Stimulated activated CD4-positive, alpha-beta T cell treated with anti-CD3 and anti-CD28 coated beads, Interleukin-1b, Interleukin-23, amount 100 ng/mL, for 4 hours (primary cell): Measurements from ENCODE around the gene MEF2A.
"Not testable (repeated sequence)": the region's sequence is repeated elsewhere in the genome, so short reads cannot be mapped to it uniquely, and the experiment has no call there.

ENCODE experiments used
- DNase-seq, 2 donors: peaks; one replicate each; pipeline ENCODE4 v3.0.0-alpha.2; 2020; ENCODE audit warnings: low read depth in 2 of 2

The MEF2A gene

DNA sequence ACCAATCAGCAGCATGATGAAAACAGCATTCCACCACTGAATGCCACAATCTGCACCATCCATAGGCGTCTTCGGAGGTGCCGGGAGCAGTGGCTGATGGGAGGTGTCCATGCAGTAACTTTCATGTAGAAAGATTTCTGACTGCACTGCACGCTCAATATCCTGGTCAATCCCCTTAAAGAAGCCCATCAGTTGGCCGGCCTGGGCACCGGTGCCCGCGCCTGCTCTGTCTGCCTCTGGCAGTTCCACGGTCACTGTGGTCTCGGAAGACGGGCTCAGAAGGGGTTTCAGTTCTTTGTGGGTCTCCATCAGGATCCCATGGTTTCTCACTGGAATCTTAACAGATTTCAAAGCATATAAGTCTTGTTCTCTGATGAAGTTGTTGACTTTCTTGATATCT lies 163.5 kb downstream of the MEF2A start:
- no peak for DNase-seq

DNA sequence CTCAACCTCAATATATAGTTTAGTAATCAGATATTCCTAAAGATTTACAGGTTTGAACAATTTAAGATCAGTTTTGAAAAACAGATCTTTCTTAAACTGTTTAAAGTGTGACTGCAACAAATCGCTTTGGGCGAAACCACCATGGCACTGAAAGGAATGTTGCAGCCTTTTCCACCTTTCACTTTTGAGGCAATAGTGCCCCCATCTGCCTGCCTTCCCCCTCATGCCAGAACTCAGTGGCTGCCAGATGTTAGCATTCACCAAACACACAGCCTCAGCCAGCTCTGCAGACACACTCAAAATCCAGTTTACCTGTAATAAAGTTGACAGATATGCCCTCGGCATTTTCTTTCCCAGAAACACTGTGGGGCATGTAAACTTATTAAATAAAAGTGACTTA lies 164.1 kb downstream of the MEF2A start:
- no peak for DNase-seq

DNA sequence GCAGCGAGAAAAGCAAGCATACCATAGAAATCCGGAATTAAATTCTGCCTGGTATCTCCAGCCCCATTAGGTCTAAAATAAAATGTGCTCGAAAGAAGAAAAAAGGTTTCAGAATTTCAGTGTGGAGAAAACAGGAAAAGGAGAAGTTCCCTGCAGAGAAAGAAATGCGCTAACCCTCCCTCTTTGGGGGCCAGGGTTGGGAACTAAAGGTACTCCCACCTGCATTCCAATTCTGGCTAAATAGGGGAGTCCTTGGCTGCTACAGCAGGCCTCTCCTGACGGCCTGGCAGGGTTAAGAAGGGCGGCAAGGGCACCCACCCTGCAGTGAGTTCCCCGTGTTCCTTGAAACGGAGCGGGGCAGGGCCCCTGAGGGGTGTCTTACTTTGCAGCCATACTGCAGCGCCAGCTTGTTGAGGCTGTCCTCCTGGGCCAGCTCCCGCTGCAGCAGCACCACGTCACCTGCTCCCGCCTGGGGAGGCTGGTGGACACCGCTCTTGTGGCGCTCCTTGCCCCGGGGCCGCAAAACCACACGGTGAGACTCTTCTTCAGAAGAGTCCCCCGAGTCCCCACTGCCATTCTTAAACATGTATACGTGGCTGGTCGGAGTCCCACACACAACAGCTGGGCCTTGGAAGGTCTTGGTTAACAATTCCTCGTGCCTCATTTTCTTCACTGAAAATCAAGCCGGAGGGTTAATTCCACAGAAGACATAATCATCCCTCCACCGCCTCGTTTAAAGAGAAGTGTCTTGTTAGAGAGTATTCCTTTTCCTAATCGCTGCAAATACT lies 165.7 kb downstream of the MEF2A start:
- no peak for DNase-seq

DNA sequence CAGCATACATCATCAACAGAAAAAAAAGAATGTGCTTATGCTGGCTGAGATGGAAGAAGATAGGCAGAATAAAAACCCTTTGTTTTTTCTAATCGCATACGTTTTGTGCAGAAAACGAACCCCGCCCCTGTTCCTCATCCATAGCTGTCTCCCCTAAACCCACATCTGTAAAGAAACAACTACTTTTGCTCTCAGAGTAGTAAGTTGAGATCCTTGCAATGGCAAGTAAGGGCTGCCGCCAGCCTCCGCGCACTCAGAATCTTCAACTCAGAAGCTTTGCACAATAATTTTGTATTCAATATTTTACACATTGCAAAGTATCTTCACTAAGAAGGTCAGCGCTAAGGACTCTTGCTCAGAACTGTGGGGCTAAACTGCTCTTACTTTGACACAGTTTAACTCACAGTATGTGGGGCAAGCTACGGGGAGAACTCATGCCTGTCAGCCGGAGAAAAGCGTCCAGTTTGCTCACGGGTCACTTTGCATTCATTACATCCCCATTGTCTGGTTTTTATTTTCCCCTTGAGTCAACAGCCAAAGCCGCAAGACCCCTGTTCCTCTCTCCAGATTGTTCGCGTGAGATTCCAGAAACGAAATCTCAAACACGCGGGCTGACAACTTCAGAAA lies 166.5 kb downstream of the MEF2A start:
- no peak for DNase-seq

DNA sequence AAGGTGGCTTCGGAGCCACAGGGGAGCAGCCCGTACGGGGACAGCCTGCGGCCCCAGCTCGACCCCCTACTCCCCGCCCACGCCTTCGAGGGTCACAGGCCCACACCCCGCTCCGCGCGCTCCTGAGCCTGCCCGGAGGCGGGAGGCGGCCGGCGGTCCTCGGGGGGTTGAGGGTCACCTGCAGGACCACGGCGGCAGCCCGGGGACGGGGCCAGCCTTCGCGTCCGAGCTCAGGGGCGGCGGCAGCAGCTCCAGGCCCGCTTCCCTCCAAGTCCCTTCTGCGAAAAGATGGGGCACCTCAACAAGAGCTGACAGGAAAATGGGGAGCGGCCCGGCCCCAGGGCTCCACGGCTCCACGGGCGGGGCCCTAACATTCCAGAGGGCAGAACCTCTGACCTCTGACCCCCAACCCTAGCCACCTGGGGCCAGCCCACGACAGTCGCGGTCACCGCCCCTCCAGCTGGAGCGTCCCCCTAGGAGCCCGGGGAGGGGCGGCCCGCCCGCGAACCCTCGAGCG lies 167.0 kb downstream of the MEF2A start:
- no peak for DNase-seq

DNA sequence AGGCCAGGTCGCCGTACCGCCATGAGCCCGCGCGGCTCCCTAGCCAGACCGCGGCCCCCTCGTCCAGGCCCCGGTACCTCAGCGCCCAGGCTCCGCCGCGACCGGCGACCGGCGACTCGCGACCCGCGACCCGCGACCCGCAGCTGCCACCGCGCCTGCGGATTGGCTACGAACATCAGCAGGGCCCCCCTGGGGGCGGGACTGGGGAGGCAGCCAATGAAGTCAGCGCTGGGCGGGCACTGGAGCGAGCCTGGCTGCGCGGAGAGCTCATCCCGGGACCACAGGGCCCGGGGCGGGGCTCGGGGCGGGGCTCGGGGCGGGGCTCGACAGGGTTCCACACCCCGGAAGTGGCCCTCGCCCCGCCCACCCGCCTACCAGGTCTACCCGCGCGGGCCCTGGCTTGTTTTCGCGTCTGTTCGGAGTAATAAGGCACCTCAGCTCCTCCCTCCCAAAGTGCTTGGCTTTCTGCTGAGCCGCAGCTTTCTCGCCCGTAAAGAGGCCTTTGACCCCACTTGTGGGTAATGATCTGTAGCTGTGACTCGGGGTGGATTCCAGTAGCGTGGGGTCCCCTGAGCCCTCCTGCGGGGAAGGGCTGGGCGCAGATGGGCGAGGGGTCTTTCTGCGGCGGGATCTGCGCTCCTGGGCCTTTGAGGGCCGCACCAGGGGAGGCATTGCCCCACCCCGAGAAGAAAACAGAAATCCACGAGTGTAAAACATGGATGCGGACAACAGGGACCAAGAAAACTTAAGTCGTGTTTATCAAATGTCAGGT lies 167.7 kb downstream of the MEF2A start, which contains the start of gene LYSMD4:
TSS of gene LYSMD4 (minus strand) at position 170 of the 772 bp plus-strand sequence. CDS start 1,438 bp downstream, outside the sequence.
- peak; percentile 99 to 100 for DNase-seq

DNA sequence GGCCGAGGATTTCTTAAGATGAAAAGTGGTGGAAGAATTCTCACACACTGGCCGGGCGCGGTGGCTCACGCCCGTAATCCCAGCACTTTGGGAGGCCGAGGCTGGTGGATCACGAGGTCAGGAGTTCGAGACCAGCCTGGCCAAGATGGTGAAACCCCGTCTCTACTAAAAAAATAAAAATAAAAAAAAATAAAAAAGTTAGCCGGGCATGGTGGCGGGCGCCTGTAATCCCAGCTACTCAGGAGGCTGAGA lies 168.2 kb downstream of the MEF2A start:
- DNase-seq: not testable (repeated sequence)

DNA sequence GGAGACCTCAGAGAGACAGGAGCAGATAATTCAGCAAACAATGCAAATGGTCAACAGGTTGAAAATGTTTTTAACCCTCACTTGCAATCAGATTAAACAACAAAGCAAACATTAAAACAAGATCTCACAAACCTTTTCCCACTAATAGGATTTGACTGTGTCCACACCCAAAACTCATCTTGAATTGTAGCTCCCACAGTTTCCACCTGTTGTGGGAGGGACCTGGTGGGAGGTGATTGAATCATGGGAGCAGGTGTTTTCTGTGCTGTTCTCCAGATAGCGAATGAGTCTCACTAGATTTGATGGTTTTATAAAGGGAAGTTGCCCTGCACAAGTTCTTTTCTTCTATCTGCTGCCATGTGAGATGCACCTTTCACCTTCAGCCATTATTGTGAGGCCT lies 168.8 kb downstream of the MEF2A start:
- DNase-seq: no peak

DNA sequence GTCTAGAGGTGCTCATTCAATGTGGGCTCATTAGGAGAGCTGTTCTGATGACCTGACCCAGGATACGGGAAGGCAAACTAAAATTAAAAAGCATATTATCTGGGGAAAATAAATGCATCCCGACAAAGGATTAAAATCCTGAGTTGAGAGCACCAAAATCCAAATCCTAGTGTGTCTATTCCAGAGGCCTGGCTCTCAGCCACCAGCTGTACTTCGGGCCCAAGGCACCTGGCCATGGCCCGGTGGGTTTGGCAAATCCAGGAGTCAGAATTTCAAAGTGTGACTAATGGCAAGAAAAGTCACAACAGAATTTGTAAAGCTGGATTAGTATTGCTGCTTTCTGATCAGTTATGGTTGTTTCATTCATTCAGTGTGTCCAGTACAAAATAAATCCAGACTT lies 170.1 kb downstream of the MEF2A start:
- DNase-seq: no peak

DNA sequence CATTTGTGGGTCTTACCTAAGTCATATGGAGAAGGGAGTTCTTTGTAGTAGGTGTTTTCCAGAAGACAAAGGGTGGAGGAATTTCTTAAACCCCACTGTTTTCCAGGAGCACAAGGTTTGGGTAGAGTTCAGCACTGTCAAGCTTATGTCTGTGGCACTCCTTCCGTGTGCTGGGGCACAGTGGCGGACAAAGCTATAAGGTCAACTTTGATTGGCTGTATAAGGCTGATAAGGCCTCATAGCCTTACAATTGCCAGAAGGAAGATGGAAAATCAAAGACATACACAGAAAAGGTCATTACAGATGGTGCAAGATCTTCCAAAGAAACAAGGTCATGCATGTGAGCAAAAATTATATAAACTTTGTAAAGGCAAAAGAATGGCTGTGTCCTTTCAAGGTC lies 170.9 kb downstream of the MEF2A start:
- no peak for DNase-seq

DNA sequence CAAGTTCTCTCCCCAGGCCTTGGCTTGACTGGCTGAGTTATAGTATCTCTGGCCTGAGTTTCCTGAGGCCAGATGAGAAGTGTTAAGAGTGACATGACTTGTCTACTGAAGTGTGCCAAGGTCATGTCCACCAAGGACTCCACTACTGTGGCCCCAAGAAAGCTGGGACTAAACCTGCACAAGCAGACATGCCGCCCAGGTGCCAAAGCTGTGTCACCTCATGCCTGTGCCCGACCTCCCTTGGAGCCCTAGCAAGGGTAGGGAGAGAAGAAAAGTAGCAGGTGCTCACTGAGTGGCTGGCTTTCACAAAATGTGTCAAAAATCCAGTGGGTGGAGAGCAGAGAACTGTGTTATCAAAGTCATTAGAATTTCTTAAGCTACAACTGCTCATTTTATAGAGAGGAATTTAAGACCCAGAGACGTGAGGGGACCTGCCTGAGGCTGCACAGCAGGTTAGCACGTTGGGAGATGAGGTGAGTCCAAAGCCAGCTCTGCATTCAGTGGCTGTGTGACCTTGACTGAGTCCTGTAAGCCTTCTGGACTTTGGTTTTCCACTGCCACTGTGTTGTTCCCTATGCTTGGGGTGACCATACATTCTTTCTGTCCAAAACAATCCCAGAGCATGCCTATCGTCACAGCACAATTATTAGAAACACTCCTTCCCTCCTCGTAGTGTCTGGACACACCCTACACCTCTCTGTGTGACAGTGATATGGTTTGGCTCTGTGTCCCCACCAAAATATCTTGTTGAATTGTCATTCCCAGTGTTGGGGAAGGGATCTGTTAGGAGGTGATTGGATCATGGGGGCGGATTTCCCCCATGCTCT lies 172.4 kb downstream of the MEF2A start:
- DNase-seq: no peak

DNA sequence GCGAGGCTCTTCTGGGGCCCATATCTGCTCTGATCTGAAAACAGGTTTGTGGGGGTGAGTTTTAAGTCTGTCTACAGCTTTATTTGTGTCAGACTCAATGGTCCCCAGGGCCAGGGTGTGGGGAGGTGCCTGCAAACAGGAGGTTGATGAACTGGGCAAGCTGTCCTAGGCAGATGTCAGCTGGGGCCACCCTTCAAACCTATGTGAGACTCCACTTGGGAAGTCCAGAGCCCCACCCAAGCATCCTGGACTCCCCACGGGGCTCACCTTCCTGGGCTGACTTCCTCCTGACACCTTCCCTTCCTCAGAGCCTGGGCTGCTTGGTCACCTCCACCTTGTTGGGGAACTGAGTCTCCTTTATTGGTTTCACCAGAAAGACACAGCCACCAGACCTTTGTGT lies 176.1 kb downstream of the MEF2A start:
- no peak for DNase-seq

DNA sequence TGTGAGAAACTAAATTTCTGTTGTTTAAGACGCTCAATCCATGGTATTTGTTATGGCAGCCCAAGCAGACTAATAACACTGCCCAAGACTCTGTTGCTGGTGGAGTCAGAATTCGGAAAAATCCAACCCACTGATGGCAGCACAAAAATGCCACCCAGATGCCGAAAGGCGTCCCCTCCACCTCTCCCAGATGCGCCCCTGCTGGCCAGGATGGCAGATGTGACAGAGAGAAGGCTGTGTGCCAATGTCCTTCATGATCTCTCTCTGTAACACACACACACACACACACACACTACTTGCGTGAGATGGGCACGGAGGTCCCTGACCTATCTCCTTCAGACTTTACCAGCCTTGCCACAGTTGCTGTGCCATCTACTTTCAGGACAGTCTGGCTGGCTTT lies 178.4 kb downstream of the MEF2A start:
- no peak for DNase-seq

DNA sequence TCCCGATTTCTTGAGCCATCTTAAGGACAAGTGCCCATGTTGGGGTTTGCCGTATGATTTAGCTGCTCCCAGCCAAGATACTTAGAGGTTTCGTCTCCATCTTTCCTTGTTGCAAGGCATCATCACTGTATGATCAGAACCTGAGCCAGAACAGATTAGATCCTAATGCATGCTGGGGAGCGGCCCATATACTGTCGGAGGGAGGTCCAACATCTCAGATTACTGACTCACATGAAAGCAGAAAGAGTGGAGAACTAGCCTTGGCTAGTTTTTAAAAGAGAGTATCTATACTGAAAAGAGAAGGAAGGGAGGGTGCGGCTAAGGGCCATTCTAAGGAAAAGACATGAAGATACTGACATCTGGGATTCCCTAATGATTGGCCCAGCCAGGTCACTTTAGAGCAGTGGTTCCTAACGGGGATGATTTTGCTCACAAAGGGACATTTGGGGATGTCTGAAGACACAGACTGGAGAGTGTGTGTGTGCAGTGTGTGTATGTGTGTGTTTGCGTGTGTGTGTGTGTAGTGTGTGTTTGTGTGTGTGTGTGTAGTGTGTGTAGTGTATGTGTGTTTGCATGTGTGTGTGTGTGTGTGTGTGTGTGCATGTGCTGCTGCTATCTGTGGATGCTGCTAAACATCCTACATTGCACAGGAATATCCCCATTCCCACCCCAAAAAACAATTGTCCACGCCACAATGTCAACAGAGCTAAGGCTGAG lies 179.7 kb downstream of the MEF2A start:
- DNase-seq: no peak

DNA sequence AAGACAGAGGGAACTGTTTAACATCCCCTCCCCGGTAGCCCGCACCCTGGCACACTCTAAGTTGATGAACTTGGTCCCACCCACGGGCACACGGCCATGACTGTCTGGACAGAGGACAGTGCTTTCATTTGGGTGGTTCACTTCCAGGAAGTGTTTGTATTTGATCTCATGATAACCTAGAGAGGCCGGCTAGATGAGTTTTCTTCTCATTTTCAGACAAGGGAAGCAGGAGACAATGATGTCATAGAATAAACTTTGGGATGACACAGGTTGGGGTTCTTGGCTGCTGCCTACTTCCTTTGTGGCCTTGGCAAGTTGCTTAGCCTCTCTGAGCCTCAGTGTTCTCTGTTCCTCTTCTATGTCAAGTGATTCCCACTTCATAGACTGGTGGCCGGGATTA lies 183.6 kb downstream of the MEF2A start:
- no peak for DNase-seq

DNA sequence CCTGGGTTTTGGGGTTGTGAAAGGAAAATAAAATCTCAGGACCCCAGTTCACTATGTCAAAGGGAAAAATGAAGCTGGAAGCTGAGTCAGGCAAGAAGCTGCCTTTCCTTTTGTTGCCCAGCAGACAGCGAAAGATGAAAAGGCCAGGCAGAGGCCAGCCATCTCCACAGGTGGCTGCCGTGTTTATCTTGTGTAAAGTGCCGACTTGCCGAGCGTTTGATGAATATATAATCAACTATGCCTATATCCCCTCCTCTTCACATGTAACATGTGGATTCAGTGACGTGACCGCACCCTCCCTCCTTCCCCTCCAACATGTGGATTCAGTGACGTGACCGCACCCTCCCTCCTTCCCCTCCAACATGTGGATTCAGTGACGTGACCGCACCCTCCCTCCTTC lies 184.5 kb downstream of the MEF2A start:
- not testable (repeated sequence) for DNase-seq

DNA sequence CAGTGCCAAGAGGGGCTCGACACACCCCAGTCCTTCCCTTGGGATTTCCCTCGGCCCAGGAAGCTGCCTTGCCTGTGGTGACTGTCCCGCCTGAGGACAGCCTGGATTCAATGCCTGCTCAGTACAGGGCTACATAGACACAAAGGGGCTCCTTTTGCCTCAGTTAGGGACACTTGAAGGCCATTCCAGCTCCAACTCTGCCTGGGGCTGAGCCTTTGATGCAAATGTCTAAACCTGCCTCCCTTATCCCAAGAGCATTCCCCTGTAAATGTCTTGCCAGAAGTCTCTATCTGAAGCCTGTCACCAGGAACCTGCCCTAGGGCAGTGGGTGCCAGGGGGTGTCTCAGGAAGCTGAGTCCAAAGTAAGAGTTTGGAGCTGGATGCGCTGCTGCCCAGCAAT lies 186.8 kb downstream of the MEF2A start:
- no peak for DNase-seq

DNA sequence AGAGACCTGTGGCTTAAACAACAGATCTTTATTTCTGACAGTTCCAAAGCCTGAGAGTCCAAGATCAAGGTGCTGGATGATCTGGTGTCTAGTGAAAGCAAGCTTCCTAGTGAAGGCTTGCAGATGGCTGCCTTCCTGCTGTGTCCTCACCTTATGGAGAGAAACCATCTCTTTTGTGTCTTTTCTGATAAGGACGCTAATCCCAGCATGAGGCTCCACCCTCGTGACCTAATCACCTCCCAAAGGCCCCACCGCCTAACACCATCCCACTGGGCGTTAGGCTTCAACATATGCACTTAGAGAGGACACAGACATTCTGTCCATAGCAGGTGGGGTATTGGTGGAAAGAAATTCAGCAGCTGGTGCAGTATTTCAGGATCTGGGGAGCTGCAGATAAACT lies 187.3 kb downstream of the MEF2A start:
- no peak for DNase-seq

DNA sequence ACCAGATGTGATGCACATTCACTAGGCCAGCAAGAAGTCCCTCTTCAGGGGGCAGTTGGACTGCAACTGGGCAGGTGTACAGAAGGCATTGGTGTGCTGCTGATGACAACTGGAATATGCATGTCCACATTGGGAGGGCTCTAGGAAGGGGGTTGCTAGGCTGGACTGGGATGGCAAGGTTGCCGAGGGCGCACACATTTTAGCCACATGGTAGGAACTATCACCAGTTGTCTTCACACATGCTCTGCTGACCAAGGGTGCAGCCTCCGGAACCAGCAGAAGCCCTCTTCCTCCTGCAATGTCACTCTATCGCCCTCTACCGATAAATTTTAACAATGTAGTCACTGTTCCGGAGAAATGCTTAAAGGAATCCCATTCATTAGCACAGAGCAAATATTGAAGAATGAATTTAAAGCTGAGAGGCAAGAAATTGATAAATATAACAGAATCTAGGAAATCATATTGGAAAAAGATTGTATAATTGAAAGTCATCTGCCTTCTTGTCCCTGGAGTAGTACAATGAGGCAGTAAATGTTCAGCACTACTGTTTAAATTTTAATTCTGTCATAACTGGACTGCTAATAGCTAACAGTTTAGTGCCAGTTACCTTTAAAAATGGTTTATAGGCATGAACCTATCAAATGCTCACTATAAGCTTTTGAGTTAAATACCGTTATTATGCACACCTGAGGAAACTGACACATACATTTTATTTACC lies 190.1 kb downstream of the MEF2A start:
- DNase-seq: peak in 1 of 2 donors; percentile 13

DNA sequence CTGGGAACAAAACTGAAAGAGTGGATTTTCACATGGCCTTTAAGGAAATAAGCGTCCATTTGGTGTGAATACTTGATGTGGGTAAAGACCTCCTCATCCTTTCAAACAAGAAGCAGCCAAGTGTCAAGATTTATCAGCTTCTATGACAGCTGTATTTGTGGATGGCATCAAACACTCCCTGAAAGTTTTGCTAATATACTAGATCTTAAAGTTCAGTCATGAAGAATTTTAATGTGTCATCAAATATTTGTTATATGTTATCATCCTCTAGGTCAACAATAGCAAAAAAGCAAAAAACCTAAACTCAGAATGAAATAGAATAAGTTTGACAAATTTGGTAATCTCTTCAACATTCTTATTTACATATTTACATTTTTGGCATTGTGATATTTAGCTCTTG lies 196.5 kb downstream of the MEF2A start:
- DNase-seq: no peak

DNA sequence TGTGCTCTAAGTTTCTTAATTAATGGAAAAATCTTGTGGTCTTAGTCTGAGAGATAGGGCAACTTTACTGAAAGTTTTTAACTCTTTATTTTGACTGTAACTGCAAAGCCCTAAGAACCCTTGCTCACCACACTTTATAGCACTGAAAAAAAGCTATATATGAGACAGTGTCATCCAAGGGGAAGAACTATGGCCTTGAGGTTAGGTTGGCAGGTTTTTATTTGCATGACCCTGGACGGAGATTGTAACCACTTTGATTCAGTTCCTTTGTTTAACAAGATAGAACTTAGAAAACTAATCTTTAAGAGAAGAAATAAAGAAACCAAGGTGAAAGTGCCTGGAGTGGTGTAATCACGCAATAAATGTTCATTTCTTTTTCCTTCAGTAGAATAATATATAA lies 198.0 kb downstream of the MEF2A start:
- DNase-seq: no peak
